GM06990 (cell line): ENCODE data around the gene TESPA1.

ENCODE experiments used
- DNase-seq: peaks from one replicate; pipeline ENCODE4 v3.0.0-alpha.2; 2011; ENCODE audit not compliant: insufficient read length; ENCODE audit errors: extremely low read depth
- H3K27me3 ChIP-seq: replicated peaks from 2 replicates; pipeline ENCODE4 v1.6.0; 2011; ENCODE audit warnings: low read length; ENCODE audit not compliant: control insufficient read depth, insufficient read depth
- H3K36me3 ChIP-seq: 2 replicates; pipeline ENCODE4 v1.5.1; 2011; ENCODE audit warnings: low read length; ENCODE audit not compliant: control insufficient read depth, insufficient read depth
- H3K4me3 ChIP-seq: replicated peaks from 2 replicates; pipeline ENCODE4 v1.5.1; 2011; ENCODE audit warnings: low read depth, mild to moderate bottlenecking, control low read depth, low read length
- TF ChIP-seq, protein P1 (sequence below): IDR thresholded peaks from 2 replicates; pipeline ENCODE4 v1.5.1; 2011; ENCODE audit warnings: low read length, control low read depth, mild to moderate bottlenecking, inconsistent platforms; ENCODE audit not compliant: insufficient read depth, poor library complexity, severe bottlenecking

The TESPA1 gene

DNA sequence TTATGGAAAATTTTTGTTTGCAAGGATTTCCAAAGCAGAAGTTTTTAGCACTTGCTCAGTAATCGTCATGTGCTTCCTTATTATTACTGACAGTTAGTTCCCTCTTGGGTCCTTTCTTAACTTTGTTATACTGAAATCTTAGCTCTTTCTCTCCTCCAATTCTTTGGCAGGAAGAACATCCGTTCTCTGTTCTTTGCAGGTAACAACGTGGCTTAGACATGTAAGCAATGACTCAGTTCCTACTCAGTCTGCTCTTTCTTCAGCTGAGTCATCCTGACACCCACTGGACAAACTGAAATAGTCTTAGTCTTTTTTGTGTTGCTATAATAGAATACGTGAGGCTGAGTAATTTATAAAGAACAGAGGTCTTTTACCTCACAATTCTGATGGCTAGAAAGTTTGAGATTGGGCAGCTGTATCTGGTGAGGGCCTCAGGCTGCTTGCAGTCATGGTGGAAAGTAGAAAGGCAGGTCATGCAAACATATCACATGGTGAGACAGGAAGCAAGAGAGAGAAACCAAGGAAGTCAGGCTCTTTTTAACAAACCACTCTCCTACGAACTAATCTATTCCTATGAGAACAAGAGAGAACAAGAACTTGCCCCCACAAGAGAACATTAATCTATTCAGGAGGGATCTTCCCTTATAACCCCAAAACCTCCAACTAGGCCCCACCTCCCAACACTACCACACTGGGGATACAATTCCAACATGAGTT lies 49.2 kb downstream of the TESPA1 start:
- peak; percentile 69 for DNase-seq
- no peaks in the 10 kb centered on the region for H3K27me3 ChIP-seq
- H3K4me3 ChIP-seq, result no peak overlapping the region
- H3K36me3 ChIP-seq, result no peaks in the 10 kb centered on the region
- TF ChIP-seq, protein P1, sequence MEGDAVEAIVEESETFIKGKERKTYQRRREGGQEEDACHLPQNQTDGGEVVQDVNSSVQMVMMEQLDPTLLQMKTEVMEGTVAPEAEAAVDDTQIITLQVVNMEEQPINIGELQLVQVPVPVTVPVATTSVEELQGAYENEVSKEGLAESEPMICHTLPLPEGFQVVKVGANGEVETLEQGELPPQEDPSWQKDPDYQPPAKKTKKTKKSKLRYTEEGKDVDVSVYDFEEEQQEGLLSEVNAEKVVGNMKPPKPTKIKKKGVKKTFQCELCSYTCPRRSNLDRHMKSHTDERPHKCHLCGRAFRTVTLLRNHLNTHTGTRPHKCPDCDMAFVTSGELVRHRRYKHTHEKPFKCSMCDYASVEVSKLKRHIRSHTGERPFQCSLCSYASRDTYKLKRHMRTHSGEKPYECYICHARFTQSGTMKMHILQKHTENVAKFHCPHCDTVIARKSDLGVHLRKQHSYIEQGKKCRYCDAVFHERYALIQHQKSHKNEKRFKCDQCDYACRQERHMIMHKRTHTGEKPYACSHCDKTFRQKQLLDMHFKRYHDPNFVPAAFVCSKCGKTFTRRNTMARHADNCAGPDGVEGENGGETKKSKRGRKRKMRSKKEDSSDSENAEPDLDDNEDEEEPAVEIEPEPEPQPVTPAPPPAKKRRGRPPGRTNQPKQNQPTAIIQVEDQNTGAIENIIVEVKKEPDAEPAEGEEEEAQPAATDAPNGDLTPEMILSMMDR, result peak; percentile 30

GRCh38 chr12:54934419-54934818 lies 50.1 kb downstream of the TESPA1 start:
- TF ChIP-seq, protein P1, result no peak
- Histone ChIP-seq H3K36me3 (no peaks in the 10 kb centered on the region), H3K4me3 (no peak overlapping the region), H3K27me3 (no peaks in the 10 kb centered on the region)
- no peak for DNase-seq

- H3K36me3 ChIP-seq, result no peaks in the 10 kb centered on the region
- TF ChIP-seq, protein P1, result no peak
Observed at GRCh38 chr12:54933376-54933775, 51.2 kb downstream of the TESPA1 start.

DNA sequence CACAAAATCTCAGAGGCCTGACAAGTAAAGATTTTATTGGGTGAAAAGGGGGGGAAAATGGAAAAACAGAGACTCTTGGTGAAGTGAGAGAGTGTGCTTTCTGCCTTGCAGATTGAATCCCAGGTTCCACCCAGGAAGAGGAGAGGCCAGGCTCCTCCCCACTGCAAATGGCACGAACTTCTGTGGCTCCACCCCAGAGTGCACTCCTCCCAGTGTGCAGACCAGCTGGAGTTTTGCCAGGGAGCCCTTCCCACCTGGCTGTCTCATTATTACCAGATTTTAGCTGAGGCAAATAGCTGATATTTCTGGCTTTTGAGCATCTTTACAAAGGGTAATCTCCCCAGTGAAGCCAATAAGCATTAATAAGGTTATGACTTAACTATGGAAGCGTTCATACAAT lies 51.9 kb downstream of the TESPA1 start:
- TF ChIP-seq, protein P1, result no peak
- DNase-seq, result no peak
- H3K36me3 ChIP-seq, result no peaks in the 10 kb centered on the region
- H3K27me3 ChIP-seq, result no peaks in the 10 kb centered on the region
- H3K4me3 ChIP-seq, result no peak overlapping the region

More at GRCh38 chr12:54933376-54933775, 51.2 kb downstream of the TESPA1 start:
- H3K4me3 ChIP-seq, result no peak overlapping the region
- no peaks in the 10 kb centered on the region for H3K27me3 ChIP-seq
- DNase-seq, result peak; percentile 20

DNA sequence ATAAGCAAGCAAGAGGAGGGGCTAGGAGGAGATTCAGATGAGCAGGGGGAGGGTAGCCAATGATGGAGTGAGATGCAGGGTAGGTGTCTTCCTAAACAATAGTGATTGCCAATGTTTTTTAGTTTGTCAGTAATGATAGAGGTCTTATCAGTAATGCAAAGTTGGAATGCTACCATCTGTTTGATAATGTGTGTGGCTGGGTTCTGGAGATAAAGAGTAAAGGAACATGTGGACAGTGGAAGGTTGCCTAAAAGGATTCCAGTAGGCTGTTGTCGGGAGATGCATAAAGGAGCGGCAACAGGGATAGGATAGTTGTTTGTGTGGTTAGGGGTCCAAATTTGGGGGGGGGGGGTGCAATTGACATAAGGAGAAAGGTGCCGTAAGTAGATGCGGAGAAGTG lies 52.5 kb downstream of the TESPA1 start:
- DNase-seq, result no peak
- H3K36me3 ChIP-seq, result no peaks in the 10 kb centered on the region
- no peaks in the 10 kb centered on the region for H3K27me3 ChIP-seq
- TF ChIP-seq, protein P1, result no peak
- H3K4me3 ChIP-seq, result no peak overlapping the region
